ENCODE results near the gene OSBP2.

GRCh38 chr22:30650508-30651116 lies 44.1 kb upstream of the OSBP2 start:
- TF ChIP-seq CTCF (IDR thresholded peaks at IDR 0.05; ENCODE audit: low read depth, low read length, poor library complexity, severe bottlenecking) (no peak), EZH2phosphoT487 (IDR thresholded peaks at IDR 0.05; ENCODE audit: borderline replicate concordance, low read length) (no peak)
